ENCODE data around the gene ZBED2. TPM values are rescaled to one million over a fixed set of nuclear protein-coding genes. Genes with fewer than 3 reads are reported as not detected.

Gene ZBED2
- total and polyA plus RNA-seq, 2 experiments from 2014 or later, result 0.50 to 0.66 TPM

GRCh38 chr3:111581403-111582119 lies 13.6 kb downstream of the ZBED2 start:
- Histone ChIP-seq H3K27ac (peak overlapping the region; percentile 28), H3K4me1 (ENCODE audit: insufficient read depth) (peaks cover 12% of the 10 kb centered on the region), H3K36me3 (replicated peaks; ENCODE audit: insufficient read depth, low read depth) (no peaks in the 10 kb centered on the region), H3K9me2 (replicated peaks; ENCODE audit: insufficient read depth) (no peaks in the 10 kb centered on the region), H3K27me3 (no peaks in the 10 kb centered on the region), H4K20me1 (ENCODE audit: insufficient read depth, poor library complexity, severe bottlenecking) (no peaks in the 10 kb centered on the region), H3K9me3 (ENCODE audit: low read depth) (no peaks in the 10 kb centered on the region), H3K4me3 (no peak overlapping the region), H3K4me2 (no peak overlapping the region), H2AFZ (no peak overlapping the region), H3K79me2 (no peaks in the 10 kb centered on the region)
- no peak for DNase-seq (ENCODE audit: low spot score)
- 74% methylated on average over 2 of the region's 2 CpGs for WGBS (ENCODE audit: low lambda C conversion rate, missing lambda C conversion rate)
- TF ChIP-seq EZH2 (IDR thresholded peaks at IDR 0.05; ENCODE audit: borderline replicate concordance), result no peak
- TF ChIP-seq EZH2phosphoT487 (IDR thresholded peaks at IDR 0.05; ENCODE audit: low read depth, severe bottlenecking, unreplicated experiment), result no peak
- TF ChIP-seq, protein P1, sequence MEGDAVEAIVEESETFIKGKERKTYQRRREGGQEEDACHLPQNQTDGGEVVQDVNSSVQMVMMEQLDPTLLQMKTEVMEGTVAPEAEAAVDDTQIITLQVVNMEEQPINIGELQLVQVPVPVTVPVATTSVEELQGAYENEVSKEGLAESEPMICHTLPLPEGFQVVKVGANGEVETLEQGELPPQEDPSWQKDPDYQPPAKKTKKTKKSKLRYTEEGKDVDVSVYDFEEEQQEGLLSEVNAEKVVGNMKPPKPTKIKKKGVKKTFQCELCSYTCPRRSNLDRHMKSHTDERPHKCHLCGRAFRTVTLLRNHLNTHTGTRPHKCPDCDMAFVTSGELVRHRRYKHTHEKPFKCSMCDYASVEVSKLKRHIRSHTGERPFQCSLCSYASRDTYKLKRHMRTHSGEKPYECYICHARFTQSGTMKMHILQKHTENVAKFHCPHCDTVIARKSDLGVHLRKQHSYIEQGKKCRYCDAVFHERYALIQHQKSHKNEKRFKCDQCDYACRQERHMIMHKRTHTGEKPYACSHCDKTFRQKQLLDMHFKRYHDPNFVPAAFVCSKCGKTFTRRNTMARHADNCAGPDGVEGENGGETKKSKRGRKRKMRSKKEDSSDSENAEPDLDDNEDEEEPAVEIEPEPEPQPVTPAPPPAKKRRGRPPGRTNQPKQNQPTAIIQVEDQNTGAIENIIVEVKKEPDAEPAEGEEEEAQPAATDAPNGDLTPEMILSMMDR (IDR thresholded peaks at IDR 0.05; ENCODE audit: poor library complexity), result no peak

- H3K9me2 ChIP-seq (replicated peaks; ENCODE audit: insufficient read depth), result no peaks in the 10 kb centered on the region
- no peak overlapping the region for H3K4me3 ChIP-seq
- H3K79me2 ChIP-seq, result no peaks in the 10 kb centered on the region
- H2AFZ ChIP-seq, result no peak overlapping the region
- no peaks in the 10 kb centered on the region for H3K36me3 ChIP-seq (replicated peaks; ENCODE audit: insufficient read depth, low read depth)
- H4K20me1 ChIP-seq (ENCODE audit: insufficient read depth, poor library complexity, severe bottlenecking), result no peaks in the 10 kb centered on the region
- H3K4me1 ChIP-seq (ENCODE audit: insufficient read depth), result peaks cover under 1% of the 10 kb centered on the region
- TF ChIP-seq, protein P1 (IDR thresholded peaks at IDR 0.05; ENCODE audit: poor library complexity), result no peak
- H3K9me3 ChIP-seq (ENCODE audit: low read depth), result no peaks in the 10 kb centered on the region
- H3K4me2 ChIP-seq, result no peak overlapping the region
- WGBS (ENCODE audit: low lambda C conversion rate, missing lambda C conversion rate), result 94% methylated on average over 5 of the region's 5 CpGs
- DNase-seq (ENCODE audit: low spot score), result no peak
- no peaks in the 10 kb centered on the region for H3K27me3 ChIP-seq
- no peak overlapping the region for H3K27ac ChIP-seq
Observed at GRCh38 chr3:111579495-111579894, 15.7 kb downstream of the ZBED2 start.

DNA sequence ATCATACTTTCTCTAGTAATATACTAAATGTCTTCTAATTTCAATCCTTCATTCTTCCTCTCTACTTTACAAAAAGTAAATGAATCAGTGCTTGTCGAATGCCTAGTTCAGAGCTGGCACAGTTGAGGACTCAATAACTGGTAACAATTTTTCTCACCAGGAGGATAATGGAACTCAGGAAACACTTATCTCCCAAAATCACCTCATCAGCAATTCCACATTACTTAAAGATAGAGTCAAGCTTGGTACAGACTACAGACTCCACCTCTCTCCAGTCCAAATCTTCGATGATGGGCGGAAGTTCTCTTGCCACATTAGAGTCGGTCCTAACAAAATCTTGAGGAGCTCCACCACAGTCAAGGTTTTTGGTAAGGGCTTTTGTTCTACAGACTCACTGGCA lies 16.3 kb downstream of the ZBED2 start:
- H3K4me2 ChIP-seq, result no peak overlapping the region
- 98% methylated on average over 4 of the region's 4 CpGs for WGBS (ENCODE audit: low lambda C conversion rate, missing lambda C conversion rate)
- TF ChIP-seq EZH2 (IDR thresholded peaks at IDR 0.05; ENCODE audit: borderline replicate concordance) (no peak), EZH2phosphoT487 (IDR thresholded peaks at IDR 0.05; ENCODE audit: low read depth, severe bottlenecking, unreplicated experiment) (no peak)
- TF ChIP-seq, protein P1 (IDR thresholded peaks at IDR 0.05; ENCODE audit: poor library complexity), result no peak
- H3K9me3 ChIP-seq (ENCODE audit: low read depth), result no peaks in the 10 kb centered on the region
- no peaks in the 10 kb centered on the region for H3K79me2 ChIP-seq
- H3K4me1 ChIP-seq (ENCODE audit: insufficient read depth), result no peaks in the 10 kb centered on the region
- H4K20me1 ChIP-seq (ENCODE audit: insufficient read depth, poor library complexity, severe bottlenecking), result no peaks in the 10 kb centered on the region
- DNase-seq (ENCODE audit: low spot score), result no peak
- no peaks in the 10 kb centered on the region for H3K9me2 ChIP-seq (replicated peaks; ENCODE audit: insufficient read depth)
- no peak overlapping the region for H3K27ac ChIP-seq
- H3K27me3 ChIP-seq, result no peaks in the 10 kb centered on the region
- H2AFZ ChIP-seq, result no peak overlapping the region
- no peaks in the 10 kb centered on the region for H3K36me3 ChIP-seq (replicated peaks; ENCODE audit: insufficient read depth, low read depth)
- no peak overlapping the region for H3K4me3 ChIP-seq
